IPS-11a (cell line): ENCODE measurements around the gene HJURP.

Experiments used
- H3K4me3 ChIP-seq: one replicate; pipeline ENCODE4 v1.5.1; 2013; ENCODE audit warnings: low read depth, low read length, control low read depth

HJURP gene

DNA sequence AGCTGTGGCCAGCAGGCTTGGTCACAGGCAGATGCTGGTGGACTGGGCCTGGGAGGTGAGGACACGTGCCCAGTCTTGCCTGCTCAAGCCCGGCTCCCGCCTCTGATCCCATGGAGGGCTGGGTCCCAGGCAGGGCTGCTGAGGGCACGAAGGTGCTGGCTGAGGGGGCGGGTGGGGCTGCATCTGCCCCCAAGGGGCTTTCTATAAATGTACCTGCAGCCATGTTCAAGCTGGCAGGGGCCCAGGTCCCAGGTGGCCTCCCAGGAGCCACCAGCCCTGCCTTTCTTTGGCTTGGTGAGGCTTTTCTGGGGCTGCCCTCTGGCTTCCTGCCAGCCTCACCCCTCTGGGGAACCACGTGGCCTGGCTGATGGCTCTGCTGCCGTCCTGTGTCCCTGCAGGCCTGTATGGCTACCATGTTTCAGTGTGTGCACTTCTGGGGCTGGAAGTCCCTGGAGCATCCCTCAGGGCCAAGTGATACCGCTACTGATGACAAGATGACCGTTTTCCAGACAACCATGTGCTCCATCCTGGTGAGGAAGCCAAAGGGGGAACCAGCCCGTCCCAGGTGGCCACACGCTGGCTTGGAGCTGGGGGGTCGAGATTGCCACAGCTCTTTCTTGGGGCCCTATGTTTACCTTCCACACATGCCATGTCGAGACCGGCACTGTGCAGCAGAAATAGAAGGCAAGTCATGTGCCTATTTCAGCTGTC is 23.2 kb downstream of the HJURP start:
- H3K4me3 ChIP-seq: no peak overlapping the region

- no peak overlapping the region for H3K4me3 ChIP-seq
These were observed 24.1 kb downstream of the HJURP start for GRCh38 chr2:233830111-233830802.

- no peak overlapping the region for H3K4me3 ChIP-seq
These were observed 24.9 kb downstream of the HJURP start for GRCh38 chr2:233829193-233830110.

- no peak overlapping the region for H3K4me3 ChIP-seq
These were observed 25.7 kb downstream of the HJURP start for GRCh38 chr2:233828546-233829192.

DNA sequence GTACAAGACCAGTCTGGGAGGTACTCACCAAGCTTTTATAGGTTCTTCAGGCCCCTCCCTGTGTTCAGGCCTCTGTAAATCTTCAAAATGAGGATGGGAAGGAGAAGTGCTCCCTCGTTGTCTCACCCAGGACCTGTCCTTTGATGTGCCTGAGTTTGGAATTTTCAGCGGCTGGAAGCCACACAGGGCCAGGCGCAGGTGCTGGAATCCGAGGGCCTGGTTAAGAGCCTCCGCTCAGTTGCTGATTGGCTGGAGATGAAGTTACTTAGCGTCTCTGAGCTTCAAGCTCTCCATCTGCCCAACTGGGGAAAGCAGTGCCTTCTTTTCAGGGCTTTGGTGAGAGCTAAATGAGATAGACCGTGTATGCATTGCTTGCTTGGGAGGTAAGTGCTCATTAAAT is 30.0 kb downstream of the HJURP start:
- H3K4me3 ChIP-seq: no peak overlapping the region

DNA sequence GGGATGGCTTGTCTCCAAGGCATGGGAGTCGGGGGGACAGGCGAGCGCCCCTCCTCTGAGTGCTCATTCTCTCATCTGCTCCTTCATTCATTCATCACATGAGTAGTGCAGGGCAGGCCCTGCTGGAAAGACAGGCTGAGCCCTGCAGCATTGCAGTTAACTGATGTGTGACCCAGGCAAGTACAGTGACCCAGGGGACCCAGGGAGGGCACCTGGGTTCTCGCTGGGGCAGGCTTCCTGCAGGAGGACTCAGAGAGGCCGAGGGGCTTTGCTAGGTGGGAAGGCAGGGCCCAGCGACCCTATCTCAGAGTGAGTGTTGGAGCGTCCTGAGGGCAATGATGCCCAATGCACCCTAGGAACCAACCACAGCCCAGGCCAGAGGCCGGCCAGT is 30.6 kb downstream of the HJURP start:
- no peak overlapping the region for H3K4me3 ChIP-seq

DNA sequence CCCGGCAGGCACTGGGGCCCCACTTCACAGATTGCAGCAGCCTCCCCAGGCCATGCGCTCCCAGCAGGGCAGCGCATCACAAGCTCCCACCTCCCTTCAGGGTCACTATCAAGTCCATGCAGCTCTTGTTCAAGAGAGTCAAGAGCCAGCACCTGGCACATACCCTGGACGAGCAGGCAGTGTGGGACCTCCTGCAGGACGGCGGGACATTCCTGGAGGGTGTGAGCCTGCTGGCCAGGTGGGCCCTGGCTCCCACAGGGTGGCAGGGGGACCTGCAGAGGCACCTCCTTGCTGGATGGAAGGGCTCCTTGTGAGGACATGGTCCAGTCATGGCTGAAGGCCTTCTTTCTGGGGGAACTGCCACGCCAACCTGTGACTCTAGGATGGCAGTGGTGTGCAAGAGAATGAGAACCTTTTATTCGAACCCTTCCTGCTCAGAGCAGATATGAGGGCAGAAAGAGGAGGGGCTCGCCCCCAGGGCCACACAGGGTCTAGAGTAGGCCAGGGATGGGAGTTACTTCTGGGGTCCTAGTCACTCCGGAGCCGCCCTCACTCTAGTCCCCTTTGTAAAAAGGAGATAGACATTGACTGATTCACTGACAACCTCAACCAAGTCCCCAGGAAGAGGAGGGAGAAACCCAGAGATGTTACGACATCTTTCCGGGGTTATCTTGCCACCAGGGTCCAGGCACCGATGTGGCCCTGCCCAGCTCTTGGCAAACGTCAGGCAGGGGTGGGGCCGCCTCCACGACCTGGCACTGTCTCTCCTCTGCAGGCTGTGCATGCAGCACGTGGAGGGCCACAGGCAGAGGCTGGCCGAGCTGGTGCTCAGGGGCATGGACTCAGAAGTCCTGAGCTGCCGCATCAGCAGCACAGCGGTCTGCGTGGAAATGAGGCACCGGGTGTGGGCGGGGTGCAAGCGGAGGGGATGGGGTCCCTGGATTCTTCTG is 31.3 kb downstream of the HJURP start:
- H3K4me3 ChIP-seq: no peak overlapping the region

DNA sequence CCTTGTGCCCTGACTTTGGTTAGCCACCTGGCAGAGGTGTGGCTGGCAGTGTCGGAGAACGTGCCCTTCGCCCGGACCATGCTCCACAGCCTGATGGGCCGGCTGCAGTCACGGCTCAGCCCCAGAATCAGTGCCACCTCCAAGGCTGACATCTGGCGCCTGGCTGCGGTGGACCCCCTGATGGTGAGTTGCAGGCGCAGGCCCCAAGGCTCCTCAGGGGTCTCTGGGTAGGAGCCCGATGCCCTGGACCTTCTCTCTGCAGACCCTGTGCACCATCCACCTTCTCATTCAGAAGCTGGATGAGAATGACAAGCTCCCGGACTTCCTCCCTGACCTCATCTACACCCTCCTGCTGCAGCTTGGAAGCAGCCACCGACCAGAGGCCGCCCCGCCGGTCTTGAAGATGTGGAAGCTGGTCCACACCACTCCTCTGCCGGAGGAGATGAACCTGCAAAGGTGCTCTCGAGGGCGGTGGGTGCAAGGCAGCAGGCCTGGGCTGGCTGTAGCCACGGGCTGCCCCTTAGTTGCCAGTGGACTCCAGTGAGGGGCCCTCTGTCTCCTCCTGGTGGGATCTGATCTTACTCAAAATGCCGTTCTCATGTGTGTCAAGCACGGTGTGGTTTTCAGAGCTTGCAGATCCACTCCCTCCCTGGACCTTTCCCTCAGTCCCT is 32.1 kb downstream of the HJURP start:
- no peak overlapping the region for H3K4me3 ChIP-seq

GRCh38 chr2:233821709-233822100 is 32.6 kb downstream of the HJURP start:
- no peak overlapping the region for H3K4me3 ChIP-seq

GRCh38 chr2:233821196-233821595 is 33.1 kb downstream of the HJURP start:
- H3K4me3 ChIP-seq: no peak overlapping the region

- no peak overlapping the region for H3K4me3 ChIP-seq
These were observed 33.6 kb downstream of the HJURP start for GRCh38 chr2:233820774-233821105.

DNA sequence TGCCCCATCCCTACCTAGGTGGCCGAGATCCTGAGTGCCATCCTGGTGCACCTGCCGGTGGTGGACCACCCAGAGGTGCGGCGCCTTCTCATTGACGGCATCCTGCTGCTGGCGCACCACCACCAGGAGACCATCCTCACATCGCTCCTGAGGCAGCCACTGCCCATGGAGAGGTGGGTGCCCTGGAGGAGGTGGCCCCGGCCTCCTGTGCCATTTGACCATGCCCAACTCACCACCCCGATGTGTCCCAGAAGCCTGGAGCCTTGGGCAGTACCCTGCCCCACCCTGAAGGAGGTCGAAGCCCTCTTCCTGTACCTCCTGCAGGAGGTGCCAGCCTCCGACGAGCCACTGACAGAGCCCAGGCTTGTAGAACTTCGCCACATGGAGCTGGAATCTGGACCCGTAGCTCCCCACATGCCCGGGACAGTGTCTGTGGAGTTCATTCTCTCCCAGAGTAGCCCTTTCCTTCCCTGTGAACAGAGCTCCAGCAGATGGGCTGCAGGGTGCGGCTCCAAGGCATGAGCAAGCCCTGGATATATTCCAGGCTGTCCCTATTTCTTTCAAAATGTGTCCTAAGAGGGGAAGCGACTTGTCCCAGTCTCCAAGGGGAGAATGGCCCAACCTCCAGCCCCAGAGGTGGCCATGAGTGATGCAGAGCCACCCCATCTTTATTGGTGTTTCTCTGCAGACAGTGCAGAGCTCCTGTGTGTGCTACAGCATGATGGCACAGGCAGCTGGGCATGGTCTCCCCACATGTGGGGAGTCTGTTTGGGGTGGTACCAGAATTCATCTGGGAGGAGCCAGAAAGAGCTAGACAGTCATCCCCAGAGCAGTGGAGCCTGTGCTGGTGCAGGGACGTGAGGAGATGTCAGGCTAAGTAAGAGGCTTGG is 34.2 kb downstream of the HJURP start:
- H3K4me3 ChIP-seq: no peak overlapping the region

- no peak overlapping the region for H3K4me3 ChIP-seq
These were observed 35.4 kb downstream of the HJURP start for GRCh38 chr2:233818639-233819621.

GRCh38 chr2:233817995-233818638 is 36.2 kb downstream of the HJURP start:
- no peak overlapping the region for H3K4me3 ChIP-seq

- H3K4me3 ChIP-seq: no peak overlapping the region
These were observed 36.9 kb downstream of the HJURP start for GRCh38 chr2:233817361-233817911.

GRCh38 chr2:233816771-233817170 is 37.6 kb downstream of the HJURP start:
- H3K4me3 ChIP-seq: no peak overlapping the region

DNA sequence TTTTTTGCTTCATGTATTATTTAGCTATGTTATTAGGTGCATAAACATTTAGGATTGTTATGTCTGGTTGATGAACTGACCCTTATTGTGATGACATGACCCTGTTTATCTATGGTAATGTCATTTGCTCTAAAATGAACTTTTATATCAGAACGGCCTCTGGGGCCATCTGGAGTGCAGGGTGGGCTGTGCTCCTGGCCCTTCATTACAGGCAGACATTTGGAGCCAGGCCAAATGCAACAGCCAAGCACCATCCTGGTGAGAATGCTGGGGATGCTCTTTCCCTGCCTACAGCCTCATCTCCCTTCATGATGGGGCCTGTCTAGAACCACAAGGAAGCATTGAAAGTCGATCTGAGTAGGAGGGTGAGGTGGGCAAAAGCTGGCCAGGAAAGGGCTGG is 38.0 kb downstream of the HJURP start:
- no peak overlapping the region for H3K4me3 ChIP-seq
